Motor neuron (in vitro differentiated cells): Measurements from ENCODE around the gene FLT4. TPM values are rescaled to one million over a fixed set of nuclear protein-coding genes. Genes with fewer than 3 reads are reported as not detected.

ENCODE experiments used
- ATAC-seq, 8 experiments: fragments of 200-7000 bp; cut with Tn5 transposase; replicated peaks in 6 of 8; 2 replicates each; pipeline ENCODE4 v1.8.0; 2021; ENCODE audit warnings: mild to moderate bottlenecking in 8 of 8, moderate library complexity in 8 of 8
- H3K27ac ChIP-seq, 2 donors: fragments of 250-450 bp; sonication (Bioruptor Pico); 2 replicates each; pipeline ENCODE4 v1.9.0; 2021; ENCODE audit warnings: antibody characterized with exemption in 2 of 2, mild to moderate bottlenecking in 2 of 2, moderate library complexity in 1 of 2
- H3K4me1 ChIP-seq, 2 donors: fragments of 250-450 bp; sonication (Bioruptor Pico); replicated peaks in 1 of 2; 2 replicates each; pipeline ENCODE4 v1.6.1; 2021; ENCODE audit warnings: antibody characterized with exemption in 2 of 2, mild to moderate bottlenecking in 2 of 2, moderate library complexity in 1 of 2
- H3K4me3 ChIP-seq, 5 donors: fragments of 250-450 bp; sonication (Bioruptor Pico); 2 replicates each; pipeline ENCODE4 v1.9.0; 2021; ENCODE audit warnings: antibody characterized with exemption in 5 of 5, mild to moderate bottlenecking in 5 of 5, moderate library complexity in 4 of 5
- WGBS, 10 experiments: fragments of 450-650 bp; shearing (Covaris generic); methylation state at CpG; one replicate each; pipeline ENCODE4 v1.0.0; 2022; 5-methylcytosine and 5-hydroxymethylcytosine counted together
- in situ Hi-C, 9 experiments: fragments of 400-800 bp; cut with MboI; loops; one replicate each; pipeline ENCODE4 v1.15.0; 2021; ENCODE audit warnings: low sequenced_read_pairs in 9 of 9, low pct_unique_long_range_greater_than_20kb in 2 of 9; ENCODE audit not compliant: unreplicated experiment in 9 of 9
- total RNA-seq, 8 experiments: library from RNA; unstranded; fragments of 300-600 nt; gene quantifications; 2 replicates each; pipeline versions ENCODE4 v1.2.3 to v1.2.4, GENCODE V29; 2022

Gene FLT4
- total RNA-seq, 8 experiments from 2014 or later = 0.14 to 4.4 (median 1.2) TPM

DNA sequence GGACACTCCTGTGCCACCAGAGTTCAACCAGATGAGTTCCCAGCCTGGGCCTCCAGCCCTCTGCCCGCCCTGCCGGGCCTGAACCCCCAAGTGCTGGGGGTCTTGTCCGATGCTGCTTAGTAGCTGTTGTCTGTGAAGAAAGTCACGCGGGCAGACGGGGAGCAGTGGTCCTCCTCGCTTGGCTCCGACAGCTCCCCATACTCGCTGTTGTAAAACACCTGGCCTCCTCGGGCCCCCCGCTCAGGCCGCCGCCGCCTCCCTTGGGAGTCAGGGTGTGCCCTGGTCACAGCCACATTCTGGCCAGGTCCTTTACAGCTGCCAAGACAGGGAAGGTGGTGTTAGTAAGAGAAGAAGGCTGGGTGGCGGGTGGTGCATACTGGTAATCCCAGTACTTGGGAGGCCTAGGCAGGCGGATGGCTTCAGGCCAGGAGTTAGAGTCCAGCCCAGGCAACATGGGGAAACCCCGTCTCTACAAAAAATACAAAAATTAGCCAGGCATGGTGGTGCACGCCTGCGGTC, 46.3 kb downstream of the FLT4 start:
- in situ Hi-C loops = no loop called here
- no peak for ATAC-seq
- no peak overlapping the region for H3K27ac ChIP-seq
- no peak overlapping the region for H3K4me3 ChIP-seq
- H3K4me1 ChIP-seq = peaks cover 4 to 5% of the 10 kb centered on the region in 2 donors
- WGBS, 10 experiments = 60 to 100% (median 89%) methylated on average over 1 to 9 of the region's 19 CpGs; no CpG with 5 or more reads in 4 of the 10 experiments

DNA sequence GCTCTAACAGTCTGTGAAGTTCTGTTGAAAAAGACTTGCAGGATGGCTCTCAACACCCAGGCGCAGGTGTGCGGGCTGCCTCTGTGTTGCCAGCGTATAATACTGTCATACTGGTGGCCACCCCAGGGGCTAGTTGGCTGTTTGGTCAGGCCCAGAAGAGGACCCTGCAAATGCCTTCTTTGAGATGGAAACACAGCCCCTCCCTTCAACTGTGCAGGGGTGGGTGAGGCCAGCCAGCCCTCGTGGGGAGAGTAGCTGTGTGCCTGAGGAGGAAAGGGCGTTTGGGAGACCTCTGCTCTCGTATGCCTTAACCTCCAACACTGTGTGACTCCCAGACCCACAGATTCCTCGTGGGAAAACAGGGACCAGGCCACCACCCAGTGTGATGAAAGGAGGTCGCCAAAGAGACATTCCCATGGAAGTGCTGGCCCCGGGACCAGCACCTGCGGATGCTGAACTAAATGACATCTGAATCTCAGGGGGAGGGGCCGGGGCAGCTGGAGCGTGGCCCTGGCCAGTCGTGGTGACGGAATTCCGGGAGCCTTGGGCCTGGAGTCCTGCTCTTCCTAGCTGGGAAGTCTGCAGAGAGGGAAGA, 46.8 kb downstream of the FLT4 start:
- WGBS, 10 experiments = 0 to 100% (median 47%) methylated on average over 1 to 5 of the region's 15 CpGs; no CpG with 5 or more reads in 4 of the 10 experiments
- H3K27ac ChIP-seq = no peak overlapping the region
- H3K4me3 ChIP-seq = no peak overlapping the region
- no peak for ATAC-seq
- H3K4me1 ChIP-seq = no peaks in the 10 kb centered on the region
- in situ Hi-C loops = no loop called here

DNA sequence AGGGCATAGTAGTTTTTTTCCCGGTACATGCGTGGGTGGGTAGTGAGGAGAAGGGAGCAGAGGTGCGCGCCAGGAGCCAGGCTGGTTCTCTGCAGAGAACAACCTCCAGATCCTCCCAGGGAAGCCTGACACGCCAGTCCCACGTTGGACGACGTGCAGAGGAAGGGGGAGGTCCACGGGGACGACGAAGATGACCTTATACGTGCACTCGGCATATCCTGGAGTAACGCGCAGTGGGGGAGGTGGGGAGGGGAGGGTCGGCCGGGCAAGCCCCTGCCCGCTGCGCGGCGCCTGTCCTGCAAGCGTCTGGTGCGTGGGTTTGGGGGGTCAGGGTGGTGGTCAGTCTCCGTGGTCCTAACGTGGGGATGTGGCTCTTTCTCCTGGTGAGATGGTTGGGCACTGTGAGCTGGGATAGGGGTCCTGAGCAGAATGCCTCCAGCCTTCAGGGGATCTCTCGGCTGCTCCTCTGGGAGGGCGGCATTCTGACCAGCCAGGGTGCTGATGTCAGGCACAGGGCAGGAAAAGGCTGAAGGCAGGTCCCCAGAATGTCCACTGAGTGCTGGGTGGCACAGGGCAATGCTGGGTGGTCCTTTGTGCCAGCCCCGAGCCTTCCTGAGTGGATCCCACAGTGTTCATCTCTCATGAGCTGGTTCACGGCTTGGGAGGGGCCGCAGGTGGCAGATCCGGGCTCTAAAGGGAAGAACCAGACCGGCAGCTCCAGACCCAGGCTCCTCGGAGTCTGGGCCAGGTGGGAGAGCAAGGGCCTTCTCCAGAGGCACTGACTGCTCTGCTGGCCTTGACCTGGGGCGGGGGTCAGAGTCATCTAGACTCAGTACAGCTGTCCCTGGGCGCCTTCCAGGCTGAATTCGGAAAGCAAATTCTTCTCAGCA, 47.6 kb downstream of the FLT4 start:
- WGBS, 10 experiments = 47 to 100% (median 86%) methylated on average over 1 to 9 of the region's 36 CpGs; no CpG with 5 or more reads in 5 of the 10 experiments
- in situ Hi-C loops = no loop called here
- no peak for ATAC-seq
- H3K4me3 ChIP-seq = no peak overlapping the region
- H3K4me1 ChIP-seq = no peaks in the 10 kb centered on the region
- no peak overlapping the region for H3K27ac ChIP-seq

DNA sequence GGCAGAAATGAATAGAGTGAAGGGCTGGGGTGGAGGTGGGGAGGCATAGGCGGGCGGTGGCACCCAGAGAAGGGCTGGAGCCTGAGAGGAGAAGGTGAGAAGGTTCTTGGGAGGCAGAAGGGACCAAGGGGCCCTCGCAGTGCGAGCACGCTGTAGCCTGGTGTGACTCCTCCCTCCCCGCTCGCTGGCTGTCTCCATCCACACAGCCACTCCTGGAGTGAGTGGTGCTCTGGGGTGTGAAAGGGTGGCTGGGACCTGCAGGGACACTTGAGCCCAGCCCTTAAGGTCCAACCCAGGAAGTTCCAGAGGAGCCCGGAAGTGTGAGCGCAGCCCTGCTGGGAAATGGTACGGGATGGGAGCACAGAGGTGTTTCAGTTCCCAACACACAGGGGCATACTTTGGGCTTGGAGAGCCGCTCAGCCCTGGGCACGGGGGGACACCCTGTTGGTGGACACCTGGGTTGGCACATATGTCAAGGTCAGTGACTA, 48.8 kb downstream of the FLT4 start:
- in situ Hi-C loops = no loop called here

DNA sequence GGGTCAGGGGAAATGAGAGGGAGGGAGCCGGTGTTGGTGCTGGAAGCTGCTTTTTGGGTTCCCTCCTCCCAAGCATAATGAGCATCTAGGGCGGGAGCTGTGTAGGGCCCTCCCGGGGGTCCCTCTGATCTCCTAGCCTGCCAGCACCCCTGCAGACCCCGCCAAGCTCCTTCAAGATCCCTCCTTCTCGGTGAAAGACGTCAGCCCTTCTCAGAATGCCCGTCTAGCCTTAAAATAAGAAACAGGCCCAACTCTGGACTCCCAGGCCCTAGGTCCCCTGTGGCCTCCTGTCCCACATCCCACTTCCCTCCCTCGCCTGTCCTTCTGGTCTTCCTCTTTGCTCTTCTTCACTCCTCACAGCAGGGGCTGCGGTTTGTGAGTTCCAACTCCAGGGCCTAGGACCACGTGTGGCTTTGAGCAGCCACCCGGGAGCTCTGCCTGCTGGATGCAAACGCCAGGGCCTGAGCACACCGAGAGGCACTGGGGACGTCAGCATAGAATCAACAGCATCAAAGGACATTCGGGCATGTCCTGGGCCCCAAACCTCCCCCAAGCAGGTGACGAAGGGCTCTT, 49.3 kb downstream of the FLT4 start:
- WGBS, 10 experiments = 24 to 100% (median 63%) methylated on average over 1 to 8 of the region's 16 CpGs; no CpG with 5 or more reads in 6 of the 10 experiments
- in situ Hi-C loops = no loop called here

More for the DNA sequence above, 48.8 kb downstream of the FLT4 start:
- Histone ChIP-seq H3K4me1 (no peaks in the 10 kb centered on the region), H3K27ac (no peak overlapping the region), H3K4me3 (no peak overlapping the region)
- ATAC-seq = no peak
- WGBS, 10 experiments = 40 to 98% (median 84%) methylated on average over 1 to 5 of the region's 12 CpGs; no CpG with 5 or more reads in 6 of the 10 experiments

DNA sequence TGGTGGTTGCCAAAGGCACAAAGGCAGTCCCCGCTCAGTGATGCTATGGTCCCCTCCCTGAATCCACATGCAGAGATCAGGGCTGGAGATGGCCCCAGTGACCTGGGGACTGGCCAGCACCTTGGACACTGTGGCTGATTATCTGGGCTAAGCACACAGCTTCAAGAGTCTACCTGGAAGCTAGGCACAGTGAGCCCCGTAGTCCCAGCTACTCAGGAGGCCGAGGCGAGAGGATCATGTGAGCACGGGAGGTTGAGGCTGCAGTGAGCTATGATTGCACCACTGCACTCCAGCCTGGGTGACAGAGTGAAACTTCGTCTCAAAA, 49.8 kb downstream of the FLT4 start:
- Histone ChIP-seq H3K4me1 (no peaks in the 10 kb centered on the region), H3K27ac (no peak overlapping the region), H3K4me3 (no peak overlapping the region)
- ATAC-seq = no peak
- in situ Hi-C loops = no loop called here
- 33 to 100% (median 78%) methylated on average over 1 to 4 of the region's 6 CpGs; no CpG with 5 or more reads in 7 of the 10 experiments for WGBS, 10 experiments

More for the DNA sequence above, 49.3 kb downstream of the FLT4 start:
- no peak for ATAC-seq
- no peak overlapping the region for H3K4me3 ChIP-seq
- no peak overlapping the region for H3K27ac ChIP-seq
- no peaks in the 10 kb centered on the region for H3K4me1 ChIP-seq

DNA sequence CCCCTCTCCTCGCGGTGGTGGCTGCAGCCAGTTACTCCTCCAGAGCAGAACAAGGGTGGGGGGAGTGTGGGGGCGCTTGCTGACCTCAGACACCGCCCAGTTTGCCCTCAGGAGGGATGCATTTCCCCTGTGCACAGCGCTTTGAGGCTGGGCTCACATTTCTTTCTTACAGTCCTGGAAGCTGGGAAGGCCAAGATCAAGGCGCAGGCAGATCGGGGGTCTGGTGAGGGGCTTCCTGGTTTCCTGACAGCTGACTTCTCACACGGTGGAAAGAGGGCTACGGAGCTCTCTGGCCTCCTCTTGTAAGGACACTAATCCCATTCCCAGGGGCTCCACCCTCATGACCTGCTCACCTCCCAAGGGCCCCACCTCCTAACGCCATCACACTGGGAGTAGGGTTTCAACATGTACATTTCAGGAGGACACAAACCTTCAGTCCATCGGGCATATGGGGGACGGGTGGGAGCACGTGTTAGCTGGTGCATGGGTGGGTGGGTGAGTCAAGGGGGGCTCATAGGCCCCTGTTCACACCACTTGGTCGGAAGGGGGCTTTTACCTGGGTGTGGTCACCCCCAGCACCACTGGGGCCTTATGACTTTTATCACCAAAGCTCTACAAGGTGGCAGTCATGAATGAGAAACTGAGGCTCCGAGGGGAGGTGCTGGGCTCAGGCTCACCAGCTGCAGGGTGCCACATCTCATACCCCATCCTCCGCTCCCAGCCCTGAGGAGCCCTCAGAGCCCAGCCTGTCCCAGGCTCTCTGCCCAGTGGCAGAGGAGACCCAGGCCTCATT, 50.4 kb downstream of the FLT4 start:
- in situ Hi-C loops = no loop called here
- H3K4me3 ChIP-seq = no peak overlapping the region
- peak in 1 of 8 experiments; percentile 11 for ATAC-seq
- 50 to 100% (median 80%) methylated on average over 1 to 3 of the region's 16 CpGs; no CpG with 5 or more reads in 3 of the 10 experiments for WGBS, 10 experiments
- H3K4me1 ChIP-seq = no peaks in the 10 kb centered on the region
- no peak overlapping the region for H3K27ac ChIP-seq

DNA sequence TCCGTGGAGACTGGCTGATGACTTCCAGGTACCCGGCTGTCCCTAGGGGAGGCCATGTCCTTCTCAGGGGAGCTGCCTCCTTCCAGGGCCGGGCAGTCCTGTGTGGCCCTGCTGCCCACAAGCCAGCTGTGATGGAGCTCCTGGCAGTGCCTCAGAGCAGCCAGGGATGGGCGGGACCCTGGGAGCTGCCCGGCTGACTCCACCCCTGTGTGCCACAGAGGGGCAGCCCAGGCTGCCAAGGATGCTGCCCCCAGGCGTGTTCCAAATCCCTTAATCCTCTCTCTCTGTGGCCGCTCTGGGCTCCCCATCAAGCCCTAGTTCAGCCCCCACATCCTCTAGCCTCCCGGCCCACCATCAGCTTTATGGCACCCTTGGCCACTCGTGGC, 51.1 kb downstream of the FLT4 start:
- in situ Hi-C loops = no loop called here
- H3K4me1 ChIP-seq = no peaks in the 10 kb centered on the region
- no peak overlapping the region for H3K27ac ChIP-seq
- ATAC-seq = peak in 1 of 8 experiments; percentile 64
- 0 to 92% (median 76%) methylated on average over 1 to 9 of the region's 9 CpGs; no CpG with 5 or more reads in 4 of the 10 experiments for WGBS, 10 experiments
- no peak overlapping the region for H3K4me3 ChIP-seq

DNA sequence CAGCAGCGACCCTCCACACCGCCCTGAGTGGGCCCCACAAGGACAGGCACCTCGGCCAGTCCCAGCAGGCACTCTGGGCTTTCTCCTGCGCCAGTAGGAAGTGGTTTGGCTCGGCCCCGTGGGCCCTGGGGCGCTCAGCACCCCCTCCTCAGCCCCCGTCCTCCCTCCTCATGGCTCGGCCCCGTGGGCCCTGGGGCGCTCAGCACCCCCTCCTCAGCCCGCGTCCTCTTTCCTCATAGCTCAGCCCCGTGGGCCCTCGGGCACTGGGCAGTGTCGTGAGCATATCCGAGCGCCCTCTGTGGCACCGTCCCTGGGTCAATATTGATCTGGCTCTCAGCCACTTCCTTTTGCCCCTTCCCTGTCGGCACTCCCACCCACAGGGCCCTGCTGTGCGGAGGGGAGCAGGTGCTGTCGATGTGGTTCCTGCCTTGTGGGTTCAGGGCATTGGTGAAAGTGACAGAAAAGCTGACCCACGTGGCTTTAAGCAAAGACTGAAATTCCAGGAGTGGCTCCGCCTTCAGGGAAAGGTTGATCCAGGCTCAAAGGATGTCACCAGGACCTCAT, 52.6 kb downstream of the FLT4 start:
- ATAC-seq = no peak
- H3K4me1 ChIP-seq = no peaks in the 10 kb centered on the region
- H3K4me3 ChIP-seq = no peak overlapping the region
- no peak overlapping the region for H3K27ac ChIP-seq
- in situ Hi-C loops = no loop called here
- 65 to 100% (median 90%) methylated on average over 1 to 9 of the region's 24 CpGs; no CpG with 5 or more reads in 6 of the 10 experiments for WGBS, 10 experiments

DNA sequence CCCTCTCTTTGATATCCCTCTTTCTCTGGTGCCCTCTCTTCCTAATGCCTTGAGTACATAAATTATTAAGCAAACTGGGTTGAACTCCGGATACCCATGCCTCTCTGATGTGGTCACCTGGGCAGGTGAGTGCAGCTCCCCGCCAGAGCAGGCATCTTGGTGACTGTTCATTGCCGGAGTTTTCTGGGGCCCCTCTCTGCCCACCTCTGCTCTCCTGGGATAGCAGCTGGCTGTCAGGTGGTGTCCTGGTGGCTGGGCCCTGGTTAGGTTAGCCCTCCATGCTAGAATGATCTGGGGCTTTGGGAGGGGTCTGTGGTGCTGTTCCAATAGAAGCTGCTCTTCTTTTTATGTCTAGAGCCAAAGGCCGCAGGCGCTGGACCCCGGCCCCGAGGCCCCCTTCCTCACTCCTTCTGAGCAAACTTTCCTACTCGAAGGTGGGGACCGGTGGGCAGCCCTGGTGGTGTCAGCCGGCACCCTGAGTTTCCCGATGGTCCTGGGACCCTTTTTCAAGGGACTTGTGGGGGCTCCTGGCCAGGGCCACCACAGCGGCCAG, 53.2 kb downstream of the FLT4 start:
- Histone ChIP-seq H3K27ac (no peak overlapping the region), H3K4me3 (no peak overlapping the region), H3K4me1 (peaks cover 0 to 4% of the 10 kb centered on the region in 2 donors)
- in situ Hi-C loops = no loop called here
- WGBS, 10 experiments = 40 to 90% (median 66%) methylated on average over 1 to 5 of the region's 12 CpGs; no CpG with 5 or more reads in 6 of the 10 experiments
- ATAC-seq = no peak

DNA sequence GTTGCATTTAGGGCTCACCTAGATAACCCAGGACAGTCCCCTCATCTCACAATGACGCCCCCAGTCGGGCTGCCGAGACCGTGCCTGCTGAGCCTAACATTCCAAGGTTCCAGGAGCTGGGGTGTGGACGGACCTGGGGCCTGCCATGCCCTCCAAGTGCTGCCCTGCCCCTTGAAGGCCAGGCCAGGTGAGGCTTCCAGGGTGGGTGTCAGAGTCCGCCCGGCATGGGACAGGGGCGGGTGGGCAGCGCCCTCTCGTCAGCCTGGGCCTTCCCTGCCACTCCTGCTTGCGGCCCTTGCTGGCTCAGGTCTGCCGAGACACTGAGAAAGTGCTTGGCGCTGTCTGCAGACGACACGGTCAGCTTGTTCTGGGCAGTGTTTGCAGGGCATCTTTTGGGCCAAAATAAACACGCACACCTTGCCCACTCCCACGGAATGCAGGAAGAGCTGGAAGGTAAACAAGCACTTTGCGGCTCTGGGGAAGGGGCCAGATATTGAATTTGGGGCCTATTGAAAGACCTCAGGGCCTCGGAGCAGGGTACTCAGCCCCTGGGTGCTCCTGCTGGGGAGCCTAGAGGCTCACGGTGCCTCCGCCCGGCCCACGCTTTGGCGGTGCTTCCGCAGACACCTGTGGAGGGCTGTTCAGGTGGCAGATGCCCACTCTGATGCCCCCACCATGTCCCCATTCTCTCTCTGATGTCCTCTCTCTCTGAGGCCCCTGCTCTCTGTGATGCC, 53.9 kb downstream of the FLT4 start:
- no peak overlapping the region for H3K27ac ChIP-seq
- WGBS, 10 experiments = 63 to 100% (median 80%) methylated on average over 1 to 12 of the region's 25 CpGs; no CpG with 5 or more reads in 5 of the 10 experiments
- no peak for ATAC-seq
- peaks cover 2 to 6% of the 10 kb centered on the region in 2 donors for H3K4me1 ChIP-seq
- in situ Hi-C loops = no loop called here
- no peak overlapping the region for H3K4me3 ChIP-seq
